Astrocyte (in vitro differentiated cells and primary cell): Measurements from ENCODE around the gene MAP1LC3B. TPM values are rescaled to one million over a fixed set of nuclear protein-coding genes. Genes with fewer than 3 reads are reported as not detected.

Source experiments
- DNase-seq: peaks from one replicate; pipeline ENCODE4 v3.0.0-alpha.2; 2010; ENCODE audit warnings: low read depth
- FAIRE-seq: peaks from 2 replicates; lab custom pipeline; 2011; peaks lifted over from hg19 to GRCh38; lab: Jason Lieb, UNC
- H2AFZ ChIP-seq: 2 replicates; pipeline ENCODE4 v1.6.0; 2012; ENCODE audit warnings: low read depth, low read length, inconsistent platforms
- H3K27ac ChIP-seq: 2 replicates; pipeline ENCODE4 v1.5.1; 2011; ENCODE audit warnings: low read depth, low read length, inconsistent platforms
- H3K27me3 ChIP-seq: 2 replicates; pipeline ENCODE4 v1.6.0; 2011; ENCODE audit warnings: low read length, inconsistent platforms; ENCODE audit not compliant: insufficient read depth
- H3K36me3 ChIP-seq: 2 replicates; pipeline ENCODE4 v1.5.1; 2011; ENCODE audit warnings: low read length, inconsistent platforms; ENCODE audit not compliant: insufficient read depth
- H3K4me1 ChIP-seq: 2 replicates; pipeline ENCODE4 v1.5.1; 2011; ENCODE audit warnings: low read length, inconsistent platforms; ENCODE audit not compliant: insufficient read depth
- H3K4me2 ChIP-seq: 2 replicates; pipeline ENCODE4 v1.6.0; 2012; ENCODE audit warnings: low read length, inconsistent platforms
- H3K4me3 ChIP-seq: 2 replicates; pipeline ENCODE4 v1.5.1; 2011; ENCODE audit warnings: low read depth, mild to moderate bottlenecking, low read length, inconsistent platforms; ENCODE audit not compliant: insufficient read depth
- H3K79me2 ChIP-seq: 2 replicates; pipeline ENCODE4 v1.6.0; 2012; ENCODE audit warnings: mild to moderate bottlenecking, low read length, inconsistent platforms; ENCODE audit not compliant: insufficient read depth
- H3K9ac ChIP-seq: 2 replicates; pipeline ENCODE4 v1.6.0; 2012; ENCODE audit warnings: mild to moderate bottlenecking, low read length, inconsistent platforms
- H3K9me3 ChIP-seq: 2 replicates; pipeline ENCODE4 v1.5.1; 2012; ENCODE audit warnings: low read depth, mild to moderate bottlenecking, low read length, inconsistent platforms; ENCODE audit not compliant: insufficient read depth
- H4K20me1 ChIP-seq: 2 replicates; pipeline ENCODE4 v1.6.0; 2012; ENCODE audit warnings: low read length, inconsistent platforms; ENCODE audit not compliant: insufficient read depth
- H3K27ac Mint-ChIP-seq: one replicate; pipeline ENCODE4 v1.8.0; 2021; ENCODE audit warnings: mild to moderate bottlenecking, mixed read lengths; ENCODE audit not compliant: unreplicated experiment
- H3K27me3 Mint-ChIP-seq: one replicate; pipeline ENCODE4 v1.8.0; 2021; ENCODE audit warnings: low read depth, mixed read lengths; ENCODE audit not compliant: unreplicated experiment
- H3K36me3 Mint-ChIP-seq: one replicate; pipeline ENCODE4 v1.8.0; 2021; ENCODE audit warnings: low read depth, mixed read lengths; ENCODE audit not compliant: unreplicated experiment
- H3K4me1 Mint-ChIP-seq: one replicate; pipeline ENCODE4 v1.8.0; 2021; ENCODE audit warnings: low read depth, mixed read lengths; ENCODE audit not compliant: unreplicated experiment
- H3K4me3 Mint-ChIP-seq: one replicate; pipeline ENCODE4 v1.8.0; 2021; ENCODE audit warnings: mild to moderate bottlenecking, moderate library complexity, mixed read lengths; ENCODE audit not compliant: unreplicated experiment
- H3K9me3 Mint-ChIP-seq: one replicate; pipeline ENCODE4 v1.8.0; 2021; ENCODE audit warnings: mild to moderate bottlenecking, mixed read lengths; ENCODE audit not compliant: unreplicated experiment
- EZH2 ChIP-seq: IDR thresholded peaks from 2 replicates; pipeline ENCODE4 v1.6.1; 2012; ENCODE audit warnings: mild to moderate bottlenecking, low read length, inconsistent platforms; ENCODE audit not compliant: insufficient read depth
- total RNA-seq: library from RNA; stranded (reverse); gene quantifications from 2 replicates; pipeline ENCODE4 v1.2.1, GENCODE V29; 2021
- TF ChIP-seq, protein P1 (sequence below): IDR thresholded peaks from 2 replicates; pipeline ENCODE4 v1.5.1; 2011; ENCODE audit warnings: low read depth, mild to moderate bottlenecking, inconsistent platforms, low read length, moderate library complexity; ENCODE audit not compliant: insufficient read depth

MAP1LC3B gene
- total RNA-seq, 1 donor from 2014 or later = 221 TPM

- DNase-seq = no peak
- Histone ChIP-seq H3K36me3 (no peaks in the 10 kb centered on the region), H3K4me3 (no peak overlapping the region), H3K27me3 (no peaks in the 10 kb centered on the region), H3K79me2 (peaks cover 33% of the 10 kb centered on the region), H2AFZ (no peak overlapping the region), H3K4me1 (peaks cover 18% of the 10 kb centered on the region), H4K20me1 (peaks cover 31% of the 10 kb centered on the region), H3K4me2 (peak overlapping the region; percentile 87), H3K9me3 (no peaks in the 10 kb centered on the region), H3K27ac (peak overlapping the region; percentile 86), H3K9ac (peak overlapping the region; percentile 89)
- H3K36me3 Mint-ChIP-seq = peaks cover 8% of the 10 kb centered on the region
- no peak for FAIRE-seq
- H3K9me3 Mint-ChIP-seq = no peaks in the 10 kb centered on the region
- peak overlapping the region; percentile 99 for H3K27ac Mint-ChIP-seq
- peak overlapping the region; percentile 85 for H3K4me3 Mint-ChIP-seq
- TF ChIP-seq, protein P1, sequence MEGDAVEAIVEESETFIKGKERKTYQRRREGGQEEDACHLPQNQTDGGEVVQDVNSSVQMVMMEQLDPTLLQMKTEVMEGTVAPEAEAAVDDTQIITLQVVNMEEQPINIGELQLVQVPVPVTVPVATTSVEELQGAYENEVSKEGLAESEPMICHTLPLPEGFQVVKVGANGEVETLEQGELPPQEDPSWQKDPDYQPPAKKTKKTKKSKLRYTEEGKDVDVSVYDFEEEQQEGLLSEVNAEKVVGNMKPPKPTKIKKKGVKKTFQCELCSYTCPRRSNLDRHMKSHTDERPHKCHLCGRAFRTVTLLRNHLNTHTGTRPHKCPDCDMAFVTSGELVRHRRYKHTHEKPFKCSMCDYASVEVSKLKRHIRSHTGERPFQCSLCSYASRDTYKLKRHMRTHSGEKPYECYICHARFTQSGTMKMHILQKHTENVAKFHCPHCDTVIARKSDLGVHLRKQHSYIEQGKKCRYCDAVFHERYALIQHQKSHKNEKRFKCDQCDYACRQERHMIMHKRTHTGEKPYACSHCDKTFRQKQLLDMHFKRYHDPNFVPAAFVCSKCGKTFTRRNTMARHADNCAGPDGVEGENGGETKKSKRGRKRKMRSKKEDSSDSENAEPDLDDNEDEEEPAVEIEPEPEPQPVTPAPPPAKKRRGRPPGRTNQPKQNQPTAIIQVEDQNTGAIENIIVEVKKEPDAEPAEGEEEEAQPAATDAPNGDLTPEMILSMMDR = no peak
- no peak for TF ChIP-seq EZH2
- peaks cover 20% of the 10 kb centered on the region for H3K4me1 Mint-ChIP-seq
- H3K27me3 Mint-ChIP-seq = no peaks in the 10 kb centered on the region
Measured at GRCh38 chr16:87390641-87391323, 1.4 kb upstream of the MAP1LC3B start.

DNA sequence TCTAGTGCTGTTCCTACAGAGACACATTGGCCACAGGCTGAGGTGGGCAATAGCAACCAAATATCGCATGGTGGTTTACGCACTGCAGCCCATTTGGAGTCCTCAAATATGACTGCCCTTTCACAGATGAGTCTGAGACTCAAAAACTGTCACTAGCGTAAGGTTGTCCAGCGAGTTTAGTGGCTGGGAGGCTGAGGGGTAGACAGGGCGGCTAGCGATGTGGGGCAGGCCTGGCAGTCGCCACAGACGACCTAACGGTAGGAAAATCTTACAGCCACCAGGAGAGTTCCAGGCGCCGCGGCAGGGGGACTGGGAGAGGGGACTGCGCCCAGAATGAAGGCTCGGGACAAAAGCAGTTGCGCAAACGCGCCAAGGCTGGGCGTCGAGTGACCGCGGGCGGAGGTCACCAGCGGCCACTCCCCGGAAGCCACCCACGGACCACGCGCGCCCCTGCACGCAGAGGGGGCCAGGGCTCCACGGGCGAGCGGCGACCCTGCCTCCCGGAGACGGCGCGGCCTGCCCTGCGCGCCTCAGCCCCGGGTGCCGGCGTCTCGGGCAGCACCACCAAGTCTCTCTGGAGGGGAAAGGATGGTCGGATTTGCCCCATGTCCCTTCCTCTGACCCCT is 699 bp upstream of the MAP1LC3B start:
- Mint-ChIP-seq H3K4me1 (peaks cover 21% of the 10 kb centered on the region), H3K27me3 (no peaks in the 10 kb centered on the region), H3K36me3 (peaks cover 9% of the 10 kb centered on the region), H3K4me3 (peak overlapping the region; percentile 85), H3K27ac (peak overlapping the region; percentile 99), H3K9me3 (no peaks in the 10 kb centered on the region)
- H3K4me1 ChIP-seq = peaks cover 18% of the 10 kb centered on the region
- no peak for FAIRE-seq
- H3K4me2 ChIP-seq = peak overlapping the region; percentile 87
- no peaks in the 10 kb centered on the region for H3K9me3 ChIP-seq
- DNase-seq = no peak
- H2AFZ ChIP-seq = peak overlapping the region; percentile 59
- no peak for TF ChIP-seq EZH2
- TF ChIP-seq, protein P1 = no peak
- H3K27me3 ChIP-seq = no peaks in the 10 kb centered on the region
- peak overlapping the region; percentile 86 for H3K27ac ChIP-seq
- H3K4me3 ChIP-seq = peak overlapping the region; percentile 80
- H3K36me3 ChIP-seq = no peaks in the 10 kb centered on the region
- H3K9ac ChIP-seq = peak overlapping the region; percentile 89
- H4K20me1 ChIP-seq = peaks cover 36% of the 10 kb centered on the region
- H3K79me2 ChIP-seq = peaks cover 40% of the 10 kb centered on the region
